NT2/D1 (cell line): ENCODE data around the gene KIAA1614.

Experiments
- DNase-seq: peaks from one replicate; pipeline ENCODE4 v3.0.0-alpha.2; 2011; ENCODE audit warnings: low read depth, low spot score
- H3K27me3 ChIP-seq: 2 replicates; pipeline ENCODE4 v1.6.0; 2011; ENCODE audit warnings: mild to moderate bottlenecking; ENCODE audit not compliant: insufficient read length, insufficient read depth
- H3K36me3 ChIP-seq: 2 replicates; pipeline ENCODE4 v1.6.1; 2011; ENCODE audit warnings: mild to moderate bottlenecking, low read length, mixed read lengths; ENCODE audit not compliant: insufficient read depth, insufficient read length
- H3K4me1 ChIP-seq: 2 replicates; pipeline ENCODE4 v1.5.1; 2011; ENCODE audit not compliant: insufficient read depth, insufficient read length
- H3K4me3 ChIP-seq: 2 replicates; pipeline ENCODE4 v1.5.1; 2011; ENCODE audit warnings: low read depth; ENCODE audit not compliant: insufficient read length
- H3K9ac ChIP-seq: 2 replicates; pipeline ENCODE4 v1.6.0; 2011; ENCODE audit warnings: low read depth; ENCODE audit not compliant: insufficient read length
- H3K9me3 ChIP-seq: 2 replicates; pipeline ENCODE4 v1.5.1; 2011; ENCODE audit warnings: mild to moderate bottlenecking, low read length; ENCODE audit not compliant: insufficient read depth
- SUZ12 ChIP-seq: IDR thresholded peaks from 2 replicates; pipeline ENCODE4 v1.6.1; 2011; ENCODE audit not compliant: insufficient read length, insufficient read depth; ENCODE audit errors: extremely low read depth
- YY1 ChIP-seq: IDR thresholded peaks from 2 replicates; pipeline ENCODE4 v1.6.1; 2011; ENCODE audit not compliant: insufficient read length, insufficient read depth
- ZNF274 ChIP-seq: IDR thresholded peaks from 2 replicates; pipeline ENCODE4 v1.6.1; 2011; ENCODE audit warnings: mild to moderate bottlenecking, low read depth, low read length

KIAA1614 gene

DNA sequence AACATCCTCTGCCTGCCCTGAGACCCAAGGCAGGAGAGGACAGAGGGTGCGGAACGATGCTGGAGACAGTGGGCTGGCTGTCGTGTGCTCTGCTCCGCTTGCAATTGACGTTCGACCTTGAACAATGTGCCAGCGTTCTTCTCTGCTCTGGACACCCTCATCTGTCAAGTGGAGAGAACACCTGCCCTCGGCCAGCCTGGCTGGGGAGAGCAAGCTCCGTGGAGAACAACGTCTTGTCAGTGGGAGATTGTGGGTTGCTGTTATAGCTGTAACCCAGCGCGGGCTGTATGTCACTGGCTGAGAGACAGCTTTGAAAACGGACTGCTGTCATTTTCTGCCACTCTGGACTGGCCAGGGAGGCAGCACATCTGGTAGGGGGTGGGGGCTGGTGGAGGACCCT lies 14.7 kb downstream of the KIAA1614 start:
- Histone ChIP-seq H3K36me3 (no peaks in the 10 kb centered on the region), H3K9ac (no peak overlapping the region), H3K9me3 (no peaks in the 10 kb centered on the region), H3K4me3 (no peak overlapping the region), H3K27me3 (no peaks in the 10 kb centered on the region), H3K4me1 (peaks cover 49% of the 10 kb centered on the region)
- TF ChIP-seq YY1: no peak
- no peak for TF ChIP-seq SUZ12
- no peak for TF ChIP-seq ZNF274
- no peak for DNase-seq

DNA sequence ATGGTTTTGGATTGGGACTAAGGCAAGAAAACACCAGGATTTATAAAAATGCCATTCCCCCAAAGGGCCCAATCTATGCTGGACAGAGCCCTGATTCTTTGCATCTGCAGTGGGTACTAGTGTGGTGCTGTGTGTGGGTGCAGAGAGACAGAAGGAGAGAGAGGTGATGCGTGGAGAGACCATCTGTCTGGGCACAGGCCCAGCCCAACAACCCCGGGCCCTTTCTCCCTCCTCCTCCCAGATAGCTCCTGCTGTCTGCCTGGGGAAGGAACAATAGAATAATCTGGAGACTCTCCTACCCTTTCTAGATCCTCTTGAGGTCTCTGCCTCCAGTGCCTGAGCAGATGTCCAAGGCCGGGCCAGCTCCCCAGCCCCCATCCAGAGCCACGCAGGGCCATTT lies 15.1 kb downstream of the KIAA1614 start:
- Histone ChIP-seq H3K9ac (no peak overlapping the region), H3K4me1 (peaks cover 45% of the 10 kb centered on the region), H3K27me3 (no peaks in the 10 kb centered on the region), H3K4me3 (no peak overlapping the region), H3K9me3 (no peaks in the 10 kb centered on the region), H3K36me3 (no peaks in the 10 kb centered on the region)
- no peak for TF ChIP-seq SUZ12
- TF ChIP-seq ZNF274: no peak
- no peak for TF ChIP-seq YY1
- no peak for DNase-seq

DNA sequence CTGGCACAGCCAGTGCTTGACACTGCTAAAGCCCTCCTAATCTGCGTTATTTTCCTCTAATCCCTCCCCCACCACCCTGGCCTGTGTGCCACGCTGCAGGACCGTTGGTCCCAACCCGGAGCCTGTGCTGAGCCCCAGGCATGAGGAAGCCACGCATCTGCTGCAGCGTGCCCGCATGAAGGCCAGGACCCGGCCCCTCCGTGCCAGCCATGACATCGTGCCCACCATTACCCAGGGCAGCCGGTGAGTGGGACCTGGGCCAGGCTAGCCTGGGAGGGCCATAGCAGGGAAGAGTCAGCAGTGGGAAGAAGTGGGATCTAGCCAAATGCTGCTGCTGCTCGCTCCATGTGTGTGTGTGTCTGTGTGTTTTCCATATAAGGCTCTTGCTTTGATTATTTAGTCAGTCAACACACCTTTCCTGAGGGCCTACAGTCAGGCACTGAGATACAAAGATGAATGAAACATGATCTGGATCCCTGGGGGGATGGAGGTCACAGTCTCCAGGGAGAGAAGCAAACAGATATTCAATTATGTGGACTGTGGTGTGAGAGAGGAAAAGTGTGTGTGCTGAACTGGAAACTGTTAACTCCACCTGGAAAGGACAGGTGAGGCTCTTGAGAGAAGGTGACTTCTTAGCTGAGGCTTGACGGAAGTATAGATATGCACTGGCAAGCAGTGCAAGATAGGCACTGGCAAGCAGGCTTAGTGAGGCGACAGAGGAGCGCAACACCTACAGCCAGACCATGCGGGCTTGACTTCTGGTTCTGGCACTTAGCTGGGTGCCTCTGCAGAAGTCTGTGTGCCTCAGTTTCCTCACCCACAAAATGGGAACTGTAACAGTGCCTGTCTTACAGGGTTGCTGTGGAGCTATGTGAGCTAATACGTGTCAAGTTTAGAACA lies 15.9 kb downstream of the KIAA1614 start:
- Histone ChIP-seq H3K9me3 (no peaks in the 10 kb centered on the region), H3K4me1 (peaks cover 46% of the 10 kb centered on the region), H3K36me3 (no peaks in the 10 kb centered on the region), H3K9ac (peak overlapping the region; percentile 10), H3K27me3 (no peaks in the 10 kb centered on the region), H3K4me3 (no peak overlapping the region)
- no peak for DNase-seq
- TF ChIP-seq YY1 (no peak), SUZ12 (no peak), ZNF274 (no peak)

DNA sequence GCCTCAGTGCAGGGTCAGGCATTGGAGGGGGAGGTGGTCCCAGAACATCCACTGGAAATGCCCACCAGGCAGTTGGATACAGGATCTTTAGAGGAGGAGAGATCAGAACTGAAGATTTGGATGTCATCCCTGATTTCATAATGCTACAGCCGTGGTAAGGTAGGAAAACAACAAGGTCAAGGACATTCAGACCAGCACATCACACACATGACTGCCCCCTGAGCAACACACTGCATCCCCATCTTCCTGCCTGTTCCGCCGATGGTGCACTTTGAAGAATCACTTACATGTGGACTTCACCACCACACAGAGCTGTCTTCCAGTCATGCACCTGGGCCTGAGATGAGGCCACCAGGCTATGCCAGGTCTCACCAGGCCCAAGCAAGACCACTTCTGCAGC lies 16.7 kb downstream of the KIAA1614 start:
- Histone ChIP-seq H3K9ac (no peak overlapping the region), H3K9me3 (no peaks in the 10 kb centered on the region), H3K27me3 (no peaks in the 10 kb centered on the region), H3K36me3 (no peaks in the 10 kb centered on the region), H3K4me3 (no peak overlapping the region), H3K4me1 (peaks cover 39% of the 10 kb centered on the region)
- no peak for DNase-seq
- TF ChIP-seq YY1 (no peak), SUZ12 (no peak), ZNF274 (no peak)

DNA sequence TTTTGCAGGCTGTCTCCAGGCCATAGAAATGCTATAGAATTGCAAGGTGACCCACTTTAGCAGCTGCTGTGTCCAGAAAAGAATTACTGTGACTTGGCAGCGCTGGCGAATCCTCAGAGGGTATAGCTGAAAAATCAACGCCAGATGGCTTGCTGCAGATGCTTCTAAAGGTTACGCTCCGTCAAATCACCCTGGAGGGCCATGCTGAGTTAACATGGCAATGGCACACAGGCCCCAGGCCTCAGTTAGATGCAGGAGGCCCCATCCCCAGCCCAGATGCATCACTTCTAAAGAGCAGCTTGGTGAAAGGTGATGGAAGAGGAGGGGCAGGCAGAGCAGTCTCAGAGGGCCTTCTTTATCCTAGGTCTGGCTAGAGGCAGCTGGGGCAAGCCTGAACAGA lies 18.0 kb downstream of the KIAA1614 start:
- H3K9ac ChIP-seq: no peak overlapping the region
- peaks cover 41% of the 10 kb centered on the region for H3K4me1 ChIP-seq

DNA sequence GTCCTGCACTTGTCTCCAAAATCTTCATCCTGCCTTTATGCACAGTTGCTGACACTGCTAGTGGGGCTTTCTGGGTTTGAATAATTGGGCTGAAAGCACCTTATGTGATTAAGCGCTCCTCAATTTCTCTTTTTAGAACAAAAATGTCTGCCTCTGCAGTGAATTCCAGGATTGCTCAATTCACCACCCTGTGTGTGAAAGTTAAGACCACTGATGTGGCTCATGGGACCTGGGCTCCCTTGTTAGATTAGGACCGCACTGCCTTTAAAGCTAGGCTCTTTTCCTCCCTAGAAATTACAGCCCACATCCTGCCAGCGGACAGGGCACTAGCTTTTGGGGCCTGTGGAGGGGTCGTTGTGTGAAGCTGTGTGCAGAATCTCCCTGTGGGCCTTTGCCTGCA lies 18.8 kb downstream of the KIAA1614 start:
- H3K4me3 ChIP-seq: no peak overlapping the region
- no peaks in the 10 kb centered on the region for H3K36me3 ChIP-seq
- TF ChIP-seq ZNF274 (no peak), SUZ12 (no peak), YY1 (no peak)
- no peaks in the 10 kb centered on the region for H3K9me3 ChIP-seq
- no peak overlapping the region for H3K9ac ChIP-seq
- no peak for DNase-seq
- H3K4me1 ChIP-seq: peaks cover 37% of the 10 kb centered on the region
- no peaks in the 10 kb centered on the region for H3K27me3 ChIP-seq

More for the DNA sequence above, 18.0 kb downstream of the KIAA1614 start:
- DNase-seq: no peak
- Histone ChIP-seq H3K27me3 (no peaks in the 10 kb centered on the region), H3K9me3 (no peaks in the 10 kb centered on the region), H3K36me3 (no peaks in the 10 kb centered on the region), H3K4me3 (no peak overlapping the region)
- no peak for TF ChIP-seq SUZ12
- no peak for TF ChIP-seq ZNF274
- no peak for TF ChIP-seq YY1

DNA sequence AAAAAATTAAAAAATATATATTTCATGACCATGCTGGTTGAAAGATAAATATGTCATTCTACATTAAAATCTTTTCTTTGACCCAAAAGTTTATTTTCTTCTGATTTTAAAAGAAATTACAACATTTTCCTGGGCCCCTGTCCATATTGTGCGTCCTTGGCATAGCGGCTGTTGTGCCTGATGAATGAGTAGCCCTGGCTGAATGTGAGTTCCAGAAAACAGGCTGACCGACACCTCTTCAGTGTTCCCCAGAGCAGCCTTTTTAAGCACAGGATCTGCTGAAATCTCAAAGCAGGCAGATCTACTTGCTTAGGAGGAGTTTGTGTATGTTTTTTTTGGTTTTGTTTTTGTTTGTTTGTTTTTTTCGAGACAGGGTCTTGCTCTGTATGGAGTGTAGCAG lies 19.7 kb downstream of the KIAA1614 start:
- H3K27me3 ChIP-seq: no peaks in the 10 kb centered on the region
- DNase-seq: no peak
- H3K4me3 ChIP-seq: no peak overlapping the region
- no peak overlapping the region for H3K9ac ChIP-seq
- peaks cover 29% of the 10 kb centered on the region for H3K4me1 ChIP-seq
- TF ChIP-seq YY1 (no peak), SUZ12 (no peak), ZNF274 (no peak)
- H3K9me3 ChIP-seq: no peaks in the 10 kb centered on the region
- H3K36me3 ChIP-seq: no peaks in the 10 kb centered on the region

DNA sequence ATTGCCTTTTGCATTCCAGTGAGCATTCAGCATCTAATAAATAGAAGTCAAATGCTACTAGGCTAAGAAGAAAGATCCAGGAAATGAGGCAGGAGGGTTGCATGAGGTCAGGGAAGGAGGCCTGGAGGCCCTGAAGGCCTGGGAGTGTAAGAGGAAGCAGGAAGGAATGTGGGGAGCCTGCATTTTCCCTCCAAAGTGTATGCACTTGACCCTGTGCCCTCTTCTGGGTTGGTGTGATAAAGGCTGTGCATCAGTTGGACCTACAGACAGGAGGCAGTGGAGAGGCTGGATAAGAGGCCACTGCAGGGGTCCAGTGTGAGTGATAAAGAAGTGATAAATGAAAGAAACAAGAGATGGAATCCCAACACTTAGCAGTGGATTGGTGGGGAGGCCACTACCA lies 20.4 kb downstream of the KIAA1614 start:
- Histone ChIP-seq H3K4me1 (peaks cover 27% of the 10 kb centered on the region), H3K9me3 (no peaks in the 10 kb centered on the region), H3K36me3 (no peaks in the 10 kb centered on the region), H3K4me3 (no peak overlapping the region), H3K9ac (no peak overlapping the region), H3K27me3 (peaks cover 4% of the 10 kb centered on the region)
- no peak for DNase-seq
- TF ChIP-seq YY1 (no peak), ZNF274 (no peak), SUZ12 (no peak)
